Measurements from ENCODE around the gene FAM228B. TPM values are rescaled to one million over a fixed set of nuclear protein-coding genes. Genes with fewer than 3 reads are reported as not detected.
"Not testable (repeated sequence)": the region's sequence is repeated elsewhere in the genome, so short reads cannot be mapped to it uniquely, and the experiment has no call there.

FAM228B gene
- total RNA-seq, result 21.2 TPM

DNA sequence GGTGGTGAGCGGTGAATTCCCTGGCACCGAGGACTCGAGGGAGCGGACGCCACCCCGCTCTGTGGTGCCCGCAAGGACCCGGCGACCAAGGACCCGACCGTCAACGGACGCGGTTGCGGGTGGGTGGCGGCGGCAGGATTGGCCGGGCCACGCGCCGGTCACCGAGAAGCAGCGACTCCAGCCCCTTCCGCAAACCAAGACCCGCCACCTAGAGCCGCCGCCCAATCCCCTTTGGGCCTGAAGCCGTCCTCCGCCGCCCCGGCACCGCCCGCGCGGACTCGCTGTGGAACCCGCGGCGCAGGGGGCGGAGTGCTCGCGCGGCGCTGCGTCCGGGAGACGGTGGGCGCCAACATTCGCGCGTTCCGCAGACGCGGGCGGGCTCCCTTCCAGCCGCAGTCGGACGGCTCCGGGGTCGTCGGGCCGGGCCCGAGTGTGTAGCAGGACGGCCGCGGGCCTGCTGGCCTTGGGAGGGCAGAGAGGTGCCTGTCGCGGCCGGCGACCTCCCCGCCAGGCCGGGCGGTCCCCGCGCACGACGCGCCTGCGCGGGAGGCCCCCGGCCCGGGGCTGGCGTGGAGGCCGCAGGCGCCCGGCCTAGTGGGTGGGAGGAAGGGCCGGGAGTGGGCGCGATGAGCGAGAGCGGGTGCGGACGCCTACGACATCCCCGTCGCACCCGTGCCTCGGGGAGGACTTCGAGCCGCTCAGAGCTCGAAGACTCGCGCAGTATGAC, at the start of gene FAM228B, which contains the start of gene PFN4:
TSS of gene FAM228B (plus strand) at position 275 of the 727 bp plus-strand sequence. CDS start 893 bp downstream, outside the sequence.
TSS of gene PFN4 (minus strand) at position 140 of the 727 bp plus-strand sequence. CDS start 799 bp downstream, outside the sequence.
- peak; percentile 46 for DNase-seq

DNA sequence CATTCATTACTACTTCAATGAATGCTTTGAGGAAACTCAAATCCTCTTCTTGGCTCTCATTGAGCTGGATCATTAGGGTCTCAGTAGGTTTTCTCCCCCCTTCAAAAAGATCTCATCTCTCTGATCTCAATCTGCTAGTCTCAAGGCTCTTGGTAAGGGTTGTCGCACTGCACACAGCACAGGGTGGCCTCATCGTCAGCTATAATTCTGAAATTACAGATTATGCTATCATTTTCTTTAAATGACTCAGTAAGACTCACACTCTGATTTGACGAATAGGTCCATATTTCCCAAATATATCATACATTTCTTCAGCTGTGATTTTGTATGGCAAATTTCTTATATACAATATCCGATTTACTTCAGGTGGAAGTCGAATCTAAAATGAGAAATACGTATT, 49.5 kb upstream of the FAM228B start:
- DNase-seq, result no peak

DNA sequence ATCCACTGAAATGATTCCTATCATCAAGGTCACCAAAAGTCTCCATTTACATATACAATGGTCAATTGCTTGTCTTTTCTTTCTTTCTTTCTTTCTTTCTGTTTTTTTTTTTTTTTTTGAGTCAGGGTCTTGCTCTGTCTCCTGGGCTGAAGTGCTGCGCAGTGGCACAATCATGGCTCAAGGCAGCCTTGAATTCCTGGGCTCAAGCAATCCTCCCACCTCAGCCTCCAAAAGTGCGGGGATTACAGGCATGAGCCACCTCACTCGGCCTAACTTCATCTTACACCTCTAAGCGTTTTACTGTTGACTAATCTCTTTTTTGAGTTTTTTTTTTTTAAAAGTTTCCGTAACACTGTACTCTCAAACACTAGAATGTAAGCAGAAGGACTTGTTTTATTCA, 48.0 kb upstream of the FAM228B start:
- no peak for DNase-seq

DNA sequence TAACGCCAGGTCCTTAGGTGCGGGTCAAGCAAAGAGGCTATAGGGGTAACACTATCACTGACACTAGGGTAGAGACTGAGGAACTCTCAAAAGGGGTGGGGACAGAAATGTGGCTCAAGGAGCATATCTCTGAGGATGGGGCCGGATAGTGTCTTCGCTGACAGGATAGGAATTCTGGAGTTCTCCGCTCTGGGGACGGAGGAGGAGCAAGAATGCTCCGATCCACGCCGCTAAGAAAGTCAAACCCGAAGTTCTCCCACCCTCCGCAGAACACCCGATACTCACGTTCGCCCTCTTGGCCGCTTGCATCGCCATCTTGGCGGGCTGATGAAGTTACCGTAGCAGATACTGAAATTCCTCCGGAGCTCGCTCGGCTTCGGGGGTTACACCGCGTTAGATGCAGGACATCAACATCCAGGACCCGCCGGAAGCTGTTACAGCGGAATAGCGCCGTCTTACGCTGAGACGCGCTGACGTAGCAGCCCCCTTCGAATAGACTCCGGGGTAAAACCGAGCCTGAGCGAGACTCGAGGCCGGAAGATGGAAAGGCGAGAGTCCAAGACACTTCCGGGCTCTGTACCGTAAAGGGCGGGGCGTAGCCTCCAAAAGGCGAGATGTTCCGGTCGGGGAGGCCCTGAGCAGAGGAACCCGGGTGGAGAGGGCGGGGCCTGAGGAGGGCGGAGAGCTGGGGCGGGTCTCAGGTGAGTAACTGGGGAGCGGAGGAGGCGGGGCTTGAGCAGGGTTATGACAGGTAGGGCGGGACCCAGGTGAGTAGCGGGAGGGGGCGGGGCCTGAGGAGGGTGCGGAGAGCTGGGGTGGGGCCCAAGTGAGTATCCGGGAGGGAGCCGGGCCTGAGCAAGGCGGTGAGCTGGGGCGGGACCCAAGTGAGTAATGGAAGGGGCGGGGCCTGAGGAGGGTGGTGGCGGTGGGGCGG, 47.1 kb upstream of the FAM228B start, which contains the start of gene SF3B6:
TSS of gene SF3B6 (minus strand) at position 412 of the 934 bp plus-strand sequence. CDS start at position 315, 97 bp downstream.
- DNase-seq, result peak; percentile 99

DNA sequence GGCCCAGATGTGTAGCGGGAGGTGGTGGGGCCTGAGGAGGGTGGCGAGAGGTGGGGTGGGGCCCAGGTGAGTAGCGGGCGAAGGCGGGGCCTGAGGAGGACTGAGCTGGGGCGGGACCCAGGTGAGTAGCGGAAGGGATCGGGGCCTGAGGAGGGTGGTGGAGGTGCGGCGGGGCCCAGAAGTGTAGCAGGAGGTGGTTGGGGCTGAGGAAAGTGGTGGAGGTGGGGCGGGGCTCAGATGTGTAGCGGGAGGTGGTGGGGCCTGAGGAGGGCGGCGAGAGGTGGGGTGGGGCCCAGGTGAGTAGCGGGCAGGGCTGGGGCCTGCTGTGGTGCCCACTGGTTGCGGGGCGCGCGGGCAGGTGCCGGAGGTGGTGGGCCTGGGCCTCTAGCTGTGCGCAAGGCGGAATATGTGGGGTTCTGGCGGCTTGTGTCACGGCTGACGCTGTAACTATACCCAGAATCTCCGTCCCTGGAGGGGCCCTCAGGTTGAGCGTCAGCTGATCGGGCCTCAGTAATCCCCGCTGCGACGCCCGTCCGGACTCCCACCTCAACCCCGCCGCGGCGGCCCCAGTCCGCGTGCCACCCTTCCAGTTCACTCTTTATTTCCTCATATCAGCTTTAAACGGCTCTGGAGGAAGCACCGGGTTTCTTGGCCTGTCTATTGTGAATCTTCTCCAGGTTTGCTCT, 46.3 kb upstream of the FAM228B start:
- no peak for DNase-seq

DNA sequence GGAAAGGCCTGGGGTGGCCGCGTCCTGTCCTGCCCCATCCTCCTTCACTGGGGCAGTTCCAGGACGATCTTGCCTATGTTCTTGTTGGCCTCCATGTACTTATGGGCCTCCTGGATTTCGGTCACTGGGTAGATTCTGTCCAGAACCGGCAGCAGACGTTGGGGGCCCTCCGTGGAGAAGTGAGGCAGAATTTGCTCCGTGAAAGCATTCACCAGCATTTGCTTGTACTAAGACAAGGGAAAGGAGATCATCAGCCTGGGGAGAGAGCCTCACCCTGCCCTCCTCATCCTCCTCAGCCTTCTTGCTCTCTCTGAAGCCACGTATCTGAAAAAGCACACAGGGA, 45.8 kb upstream of the FAM228B start:
- DNase-seq, result no peak

DNA sequence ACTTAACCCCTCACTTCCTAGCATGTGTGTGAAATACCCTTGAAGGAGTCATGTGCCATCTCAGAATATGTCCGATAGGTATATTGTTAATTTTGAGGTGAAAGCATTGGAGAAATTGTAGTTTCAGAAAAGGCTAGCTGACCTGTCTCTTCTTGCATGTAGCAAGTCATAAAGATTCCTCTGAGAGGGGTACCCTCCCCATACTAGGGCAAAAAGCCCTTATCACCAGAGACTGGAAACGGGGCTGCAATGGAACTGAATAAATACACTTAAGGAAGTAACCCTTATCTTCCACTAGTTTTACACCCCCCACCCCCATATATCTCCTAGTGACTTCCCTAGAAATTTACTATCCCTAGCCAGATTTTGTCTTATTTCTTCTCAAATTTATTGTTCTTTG, 45.4 kb upstream of the FAM228B start:
- DNase-seq, result no peak

DNA sequence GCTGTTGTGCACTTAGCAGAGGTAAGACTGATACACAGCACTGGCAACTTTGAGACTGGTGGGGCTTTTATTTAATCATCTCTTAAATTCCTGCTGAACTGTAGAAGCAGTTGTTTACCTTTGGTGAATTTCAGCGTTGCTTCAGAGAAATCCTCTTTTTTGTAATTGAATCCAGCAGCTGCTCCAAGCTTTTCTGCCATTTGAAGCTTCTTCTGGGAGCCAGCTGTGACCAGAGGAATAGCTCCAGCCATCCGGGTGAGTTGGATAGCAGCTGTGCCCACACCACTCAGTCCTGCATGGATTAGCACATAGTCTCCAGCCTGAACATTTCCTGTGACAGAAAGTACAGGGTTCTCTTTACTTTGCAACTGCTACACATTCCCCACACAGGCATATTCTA, 42.6 kb upstream of the FAM228B start:
- no peak for DNase-seq

DNA sequence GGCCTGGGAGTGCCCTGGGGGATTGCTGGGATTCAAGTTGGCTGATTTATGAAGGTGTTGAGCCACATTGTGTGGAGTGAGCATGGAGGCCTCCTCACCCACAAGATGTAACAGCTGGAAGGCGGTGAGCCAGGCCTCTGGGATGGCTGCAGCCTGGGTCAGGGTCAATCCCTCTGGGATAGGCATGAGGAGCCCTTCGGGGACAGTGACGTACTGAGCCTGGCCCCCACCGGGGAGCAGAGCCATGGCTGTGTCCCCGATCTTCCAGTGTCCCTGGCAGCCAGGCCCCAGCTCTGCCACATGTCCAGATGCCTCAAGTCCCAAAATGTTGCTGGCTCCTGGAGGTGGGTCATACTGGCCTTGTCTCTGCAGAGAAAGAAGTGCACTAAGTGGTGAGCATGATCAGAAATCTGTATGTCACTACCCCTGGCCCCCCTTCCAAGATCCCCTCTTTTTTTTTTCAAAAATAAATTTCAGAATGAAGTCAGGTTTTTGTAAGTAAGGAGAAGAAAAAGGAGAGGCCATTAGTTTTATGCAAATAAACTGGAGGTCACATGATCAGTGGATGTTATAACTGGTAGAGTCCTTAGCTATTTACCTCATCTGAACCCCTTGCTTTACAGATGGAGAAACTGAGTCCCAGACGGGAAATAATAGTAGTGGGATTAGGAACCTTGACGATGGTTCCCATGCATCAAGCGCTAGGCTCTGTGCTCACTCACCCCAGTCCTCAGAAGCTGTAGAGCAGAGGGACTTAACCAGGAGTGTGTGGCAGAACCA, 40.3 kb upstream of the FAM228B start:
- DNase-seq, result no peak

DNA sequence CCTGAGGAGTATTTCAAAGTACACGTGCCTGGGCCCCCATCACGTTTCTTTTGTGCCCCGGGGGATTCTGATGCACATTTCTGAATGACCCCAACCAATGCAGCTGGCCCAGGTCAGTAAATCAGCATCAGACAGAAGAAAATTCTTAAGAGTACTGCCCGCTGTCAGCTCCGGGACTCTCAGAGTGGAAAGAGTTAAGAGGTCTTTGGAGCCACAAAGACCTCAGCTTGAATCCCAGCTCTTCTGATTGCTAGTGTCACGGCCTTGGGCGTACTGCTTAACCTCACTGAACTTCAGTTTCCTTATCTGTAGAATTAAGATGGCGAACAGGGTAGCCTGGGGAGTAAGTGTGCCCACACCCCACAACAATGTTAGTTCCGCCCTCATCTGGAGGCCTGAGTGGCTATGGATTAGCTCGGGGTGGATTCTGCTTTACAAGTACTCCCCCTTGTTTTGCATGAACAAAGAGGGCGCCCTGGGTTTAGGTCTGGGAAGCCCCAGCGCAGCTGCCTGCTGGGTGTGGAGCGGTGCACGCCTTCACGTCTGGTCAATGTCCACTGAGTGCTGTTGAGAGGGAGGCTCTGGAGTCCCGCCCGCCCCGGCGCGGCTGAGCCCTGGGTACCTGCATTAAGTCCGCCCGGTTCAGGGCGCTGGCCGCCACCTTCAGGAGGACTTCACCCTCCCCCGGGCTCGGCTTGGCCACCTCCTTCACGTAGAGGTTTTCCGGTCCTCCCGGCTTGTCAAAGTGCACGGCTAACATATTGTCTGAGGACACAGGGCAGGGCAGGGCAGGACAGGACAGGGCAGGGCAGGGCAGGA, 39.5 kb upstream of the FAM228B start:
- DNase-seq, result peak; percentile 82

DNA sequence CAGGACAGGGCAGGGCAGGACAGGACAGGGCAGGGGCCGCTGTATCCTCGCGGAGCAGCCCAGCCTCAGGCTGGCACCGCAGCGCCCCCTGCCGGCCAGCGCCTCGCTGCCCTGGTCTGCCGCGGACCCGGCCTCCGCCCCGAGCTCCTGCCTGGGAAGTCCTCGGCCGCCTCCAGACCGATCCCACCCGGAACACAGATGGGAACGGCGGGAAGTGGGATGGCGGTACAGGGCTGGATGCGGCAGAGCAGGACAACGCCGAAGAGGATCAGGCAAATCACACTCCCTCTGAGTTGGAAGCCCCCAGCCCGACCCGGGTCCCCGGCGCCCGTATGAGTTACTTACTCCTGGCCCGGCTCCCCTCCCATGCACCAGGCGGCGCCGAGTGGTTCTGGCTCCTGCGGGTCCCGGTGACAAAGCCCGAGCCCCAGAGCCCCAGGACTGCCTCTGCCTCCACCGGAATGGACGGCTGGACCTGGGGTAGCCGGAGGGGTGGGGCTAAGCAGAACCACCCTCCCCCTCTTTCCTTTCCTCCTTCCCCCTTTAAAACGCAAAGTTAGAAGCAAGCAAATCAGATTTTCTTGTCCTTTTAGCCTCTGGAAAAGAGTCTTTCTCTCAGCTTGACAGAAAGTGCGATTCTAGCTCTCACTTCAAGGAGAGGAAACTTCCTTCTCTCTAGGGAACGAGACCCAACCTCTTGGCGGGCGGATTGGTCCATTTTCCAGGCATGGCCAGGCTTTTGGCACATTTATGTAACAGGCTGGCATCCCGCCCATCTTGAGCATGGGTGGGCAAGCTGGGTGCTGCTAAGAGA, 38.7 kb upstream of the FAM228B start, which contains the start of gene TP53I3:
TSS of gene TP53I3 (minus strand) at position 449 of the 814 bp plus-strand sequence. CDS start 508 bp downstream, outside the sequence.
- peak; percentile 91 for DNase-seq

DNA sequence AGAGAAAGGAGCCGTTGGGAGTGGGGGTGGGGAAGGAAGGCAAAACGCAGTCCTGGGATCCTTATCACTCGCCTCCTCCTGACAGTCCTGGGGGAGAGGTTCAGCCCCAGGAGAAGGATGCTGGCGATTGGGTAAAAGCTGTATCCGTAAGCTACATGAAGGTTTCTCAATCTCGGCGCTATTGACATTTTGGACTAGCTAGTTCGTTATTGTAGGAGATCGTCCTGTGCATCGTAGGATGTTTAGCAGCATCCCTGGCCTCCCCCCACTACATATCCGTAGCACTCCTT, 38.1 kb upstream of the FAM228B start:
- DNase-seq, result no peak

DNA sequence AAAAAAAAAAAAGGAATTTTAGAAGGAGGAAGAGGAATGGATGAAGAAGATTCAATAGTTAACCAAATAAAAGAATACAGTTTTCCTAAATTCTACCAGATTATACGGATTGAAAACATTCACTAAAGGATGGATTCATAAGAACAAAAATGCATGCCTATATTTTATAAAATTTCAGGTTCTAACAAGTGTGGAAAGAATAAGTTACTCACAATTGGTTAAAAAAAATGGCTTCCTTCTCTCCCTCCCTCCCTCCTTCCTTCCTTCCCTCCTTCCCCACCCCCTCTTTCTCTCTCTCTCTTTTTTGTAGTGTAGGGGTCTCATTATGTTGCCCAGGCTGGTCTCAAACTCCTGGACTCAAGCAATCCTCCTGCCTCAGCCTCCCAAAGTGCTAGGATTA, 37.0 kb upstream of the FAM228B start:
- no peak for DNase-seq

DNA sequence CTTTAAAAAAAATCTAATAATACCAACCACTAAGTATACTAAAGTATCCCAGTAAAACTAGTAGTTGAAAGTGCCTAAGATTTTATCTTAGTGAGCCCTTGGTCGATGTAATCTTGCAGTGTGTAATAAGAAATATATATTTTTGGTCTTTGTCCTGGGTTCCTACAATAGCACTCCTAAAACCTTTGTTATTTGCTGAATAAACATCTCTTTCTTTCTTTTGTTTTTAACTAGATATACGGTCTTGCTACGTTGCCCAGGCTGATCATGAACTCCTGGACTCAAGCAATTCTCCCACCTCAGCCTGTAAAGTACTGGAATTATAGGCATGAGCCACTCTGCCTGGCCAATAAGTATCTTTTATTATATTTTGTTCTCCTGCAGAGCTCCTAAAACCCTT, 36.2 kb upstream of the FAM228B start:
- no peak for DNase-seq

DNA sequence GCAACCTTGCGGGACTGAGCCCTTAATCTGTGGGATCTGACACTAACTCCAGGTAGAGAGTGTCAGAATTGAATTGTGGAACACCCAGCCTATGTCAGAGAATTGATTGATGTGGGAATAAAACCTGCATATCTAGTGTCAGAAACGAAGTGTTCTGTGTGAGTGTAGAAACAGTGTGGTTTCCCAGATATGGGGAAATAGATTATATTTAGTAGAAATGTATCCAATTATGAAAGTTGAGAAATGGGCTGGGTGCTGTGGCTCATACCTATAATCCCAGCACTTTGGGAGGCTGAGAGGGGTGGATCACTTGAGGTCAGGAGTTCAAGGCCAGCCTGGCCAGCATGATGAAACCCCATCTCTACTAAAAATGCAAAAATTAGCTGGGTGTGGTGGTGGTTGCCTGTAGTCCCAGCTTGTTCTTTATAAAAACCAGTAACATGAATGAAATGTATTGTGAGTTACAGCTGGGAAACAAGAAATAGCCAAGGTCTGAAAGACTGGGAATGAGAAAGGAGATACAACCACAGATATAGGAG, 34.4 kb upstream of the FAM228B start:
- DNase-seq, result no peak

DNA sequence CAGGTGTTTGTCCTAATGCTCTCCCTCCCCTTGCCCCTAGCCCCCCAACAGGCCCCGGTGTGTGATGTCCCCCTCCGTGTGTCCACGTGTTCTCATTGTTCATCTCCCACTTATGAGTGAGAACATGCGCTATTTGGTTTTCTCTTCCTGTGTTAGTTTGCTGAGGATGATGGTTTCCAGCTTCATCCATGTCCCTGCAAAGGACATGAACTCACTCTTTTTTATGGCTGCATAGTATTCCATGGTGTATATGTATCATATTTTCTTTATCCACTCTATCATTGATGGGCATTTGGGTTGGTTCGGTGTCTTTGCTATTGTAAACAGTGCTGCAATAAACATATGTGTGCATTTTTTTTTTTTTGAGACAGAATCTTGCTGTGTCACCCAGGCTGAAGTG, 30.0 kb upstream of the FAM228B start:
- DNase-seq, result not testable (repeated sequence)

DNA sequence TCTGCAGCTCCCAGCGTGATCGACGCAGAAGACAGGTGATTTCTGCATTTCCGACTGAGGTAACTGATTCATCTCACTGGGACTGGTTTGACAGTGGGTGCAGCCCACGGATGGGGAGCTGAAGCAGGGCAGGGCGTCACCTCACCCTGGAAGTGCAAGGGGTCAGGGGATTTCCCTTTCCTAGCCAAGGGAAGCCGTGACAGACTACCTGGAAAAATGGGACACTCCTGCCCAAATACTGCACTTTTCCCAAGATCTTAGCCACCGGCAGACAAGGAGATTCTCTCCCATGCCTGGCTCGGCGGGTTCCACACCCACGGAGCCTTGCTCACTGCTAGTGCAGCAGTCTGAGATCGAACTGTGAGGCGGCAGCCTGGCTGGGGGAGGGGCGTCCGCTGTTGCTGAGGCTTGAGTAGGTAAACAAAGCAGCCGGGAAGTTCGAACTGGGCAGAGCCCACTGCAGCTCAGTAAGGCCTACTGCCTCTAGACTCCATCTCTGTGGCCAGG, 28.0 kb upstream of the FAM228B start:
- not testable (repeated sequence) for DNase-seq

DNA sequence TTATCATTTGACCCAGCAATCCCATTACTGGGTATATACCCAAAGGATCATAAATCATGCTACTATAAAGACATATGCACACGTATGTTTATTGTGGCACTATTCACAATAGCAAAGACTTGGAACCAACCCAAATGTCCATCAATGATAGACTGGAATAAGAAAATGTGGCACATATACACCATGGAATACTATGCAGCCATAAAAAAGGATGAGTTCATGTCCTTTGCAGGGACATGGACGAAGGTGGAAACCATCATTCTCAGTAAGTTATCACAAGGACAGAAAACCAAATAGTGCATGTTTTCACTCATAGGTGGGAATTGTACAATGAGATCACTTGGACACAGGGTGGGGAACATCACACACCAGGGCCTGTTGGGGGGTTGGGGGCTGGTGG, 22.5 kb upstream of the FAM228B start:
- DNase-seq, result not testable (repeated sequence)

DNA sequence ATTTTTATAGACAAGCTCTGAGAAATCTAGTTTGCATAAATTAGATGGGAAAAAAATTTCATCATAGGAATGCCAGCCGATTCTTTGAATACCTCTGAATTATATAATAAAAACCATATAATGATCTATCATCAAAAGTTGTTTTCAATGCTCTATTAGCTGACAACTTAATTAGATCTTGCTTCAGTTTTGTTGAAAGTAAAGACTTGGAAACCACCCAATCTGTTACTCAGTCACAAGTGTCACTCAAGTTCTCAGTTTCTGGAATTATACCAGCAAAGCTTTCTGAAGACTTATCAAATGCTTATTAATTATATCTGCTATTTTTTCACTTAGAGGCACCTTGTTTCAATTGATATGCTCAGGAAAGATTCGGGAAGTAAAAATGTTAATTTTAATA, 21.3 kb upstream of the FAM228B start:
- DNase-seq, result no peak

DNA sequence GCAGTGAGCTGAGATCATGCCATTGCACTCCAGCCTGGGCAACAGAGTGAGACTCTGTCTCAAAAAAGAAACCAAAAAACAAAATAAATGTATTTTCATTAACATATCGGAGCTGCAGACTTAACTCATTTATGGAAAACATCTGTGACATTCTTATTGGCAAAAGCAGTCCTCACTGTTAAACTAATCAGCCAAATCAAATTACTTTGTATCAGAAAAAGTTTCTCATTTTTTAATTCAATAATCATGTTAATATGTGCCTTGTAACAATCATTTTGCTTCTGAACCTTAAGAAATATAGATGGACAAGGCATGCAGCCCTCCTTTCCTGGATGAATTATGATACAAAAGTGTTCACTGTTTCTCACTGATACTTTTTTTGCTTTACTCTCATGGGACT, 20.6 kb upstream of the FAM228B start:
- DNase-seq, result no peak

All from skin of body (tissue), 2 donors.